Measurements from ENCODE around the gene SFT2D1. TPM values are rescaled to one million over a fixed set of nuclear protein-coding genes. Genes with fewer than 3 reads are reported as not detected.

SFT2D1 gene
- total and polyA plus RNA-seq, 9 of the 15 experiments (the other 6 are each of a cell fraction or from before 2014, with no cell fraction given): 54.4 to 140 (median 74.6) TPM

DNA sequence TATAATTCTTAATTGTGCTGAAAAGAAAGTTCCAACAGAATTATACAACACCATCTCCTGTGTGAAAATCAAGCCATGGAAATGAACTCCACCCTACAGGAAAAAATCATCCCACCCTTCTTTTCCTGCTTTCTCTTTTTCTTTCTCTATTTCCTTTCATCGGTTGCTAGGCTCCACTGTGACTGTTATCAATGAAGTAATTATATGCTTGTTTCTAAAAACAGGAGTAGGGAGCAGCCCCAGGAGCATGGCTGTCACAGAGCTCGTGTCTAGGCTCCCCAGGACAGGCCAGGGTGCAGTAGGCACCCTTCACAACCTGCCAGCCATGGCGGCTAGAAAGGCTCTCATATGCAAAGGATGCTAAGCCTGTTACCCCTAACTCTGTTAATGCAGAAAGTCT is 27.4 kb upstream of the SFT2D1 start:
- no TSS peak for BruUV-seq (replicated peaks)
- FAIRE-seq: no peak

More for the DNA sequence above, 27.4 kb upstream of the SFT2D1 start:
- DNase-seq (ENCODE audit: extremely low read depth in 1 of 4, low spot score in 3 of 4): no peak
- Histone ChIP-seq H3K4me2 (ENCODE audit: insufficient read depth, low read length) (no peak overlapping the region), H3K9ac (ENCODE audit: insufficient read depth in 1 of 2, low read depth in 2 of 2, low read length in 2 of 2) (no peak overlapping the region), H2AFZ (ENCODE audit: low read depth, low read length) (no peak overlapping the region), H3K36me3 (ENCODE audit: control insufficient read depth, insufficient read depth, low read length) (peaks cover 32% of the 10 kb centered on the region; the same call in 2 of the 3 replicates), H3K79me2 (ENCODE audit: control insufficient read depth, insufficient read depth, low read length) (peaks cover 12% of the 10 kb centered on the region; the same call in 1 of the 3 replicates), H3K4me3 (no peak overlapping the region), H3K4me1 (replicated peaks in 1 of 2; ENCODE audit: control insufficient read depth in 2 of 2, insufficient read depth in 2 of 2, low read length in 2 of 2) (no peaks in the 10 kb centered on the region), H3K27ac (ENCODE audit: extremely low read depth, low read depth, low read length) (no peak overlapping the region), H4K20me1 (replicated peaks; ENCODE audit: control insufficient read depth, insufficient read depth, low read length) (no peaks in the 10 kb centered on the region), H3K27me3 (ENCODE audit: control insufficient read depth in 2 of 2, insufficient read depth in 2 of 2, low read length in 2 of 2) (no peaks in the 10 kb centered on the region), H3K9me3 (replicated peaks; ENCODE audit: control insufficient read depth, insufficient read depth, low read depth, low read length) (no peaks in the 10 kb centered on the region), H3K9me1 (ENCODE audit: control insufficient read depth, insufficient read depth, low read length) (no peaks in the 10 kb centered on the region)
- ChIA-PET CTCF (ENCODE audit: low intra/inter-chr PET ratio) (no interaction called here), POLR2A (no interaction called here)
- 80% methylated on average over 3 of the region's 3 CpGs for WGBS (ENCODE audit: insufficient coverage, low coverage, missing lambda C conversion rate)
- no peak for TF ChIP-seq NCOA6 (IDR thresholded peaks at IDR 0.05)
- no peak for TF ChIP-seq ZNF121 (CRISPR knock-in tag; conservative IDR thresholded peaks at IDR 0.05)
- TF ChIP-seq ZNF24 (IDR thresholded peaks at IDR 0.05): no peak
- no peak for TF ChIP-seq HNRNPK (IDR thresholded peaks at IDR 0.05; ENCODE audit: low read depth, low read length, poor library complexity, severe bottlenecking)
- TF ChIP-seq, protein P1, sequence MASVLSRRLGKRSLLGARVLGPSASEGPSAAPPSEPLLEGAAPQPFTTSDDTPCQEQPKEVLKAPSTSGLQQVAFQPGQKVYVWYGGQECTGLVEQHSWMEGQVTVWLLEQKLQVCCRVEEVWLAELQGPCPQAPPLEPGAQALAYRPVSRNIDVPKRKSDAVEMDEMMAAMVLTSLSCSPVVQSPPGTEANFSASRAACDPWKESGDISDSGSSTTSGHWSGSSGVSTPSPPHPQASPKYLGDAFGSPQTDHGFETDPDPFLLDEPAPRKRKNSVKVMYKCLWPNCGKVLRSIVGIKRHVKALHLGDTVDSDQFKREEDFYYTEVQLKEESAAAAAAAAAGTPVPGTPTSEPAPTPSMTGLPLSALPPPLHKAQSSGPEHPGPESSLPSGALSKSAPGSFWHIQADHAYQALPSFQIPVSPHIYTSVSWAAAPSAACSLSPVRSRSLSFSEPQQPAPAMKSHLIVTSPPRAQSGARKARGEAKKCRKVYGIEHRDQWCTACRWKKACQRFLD (CRISPR knock-in tag; IDR thresholded peaks at IDR 0.05): no peak
- TF ChIP-seq TGIF2 (CRISPR knock-in tag; IDR thresholded peaks at IDR 0.05): no peak
- no peak for TF ChIP-seq RBM39 (optimal IDR thresholded peaks at IDR 0.05; ENCODE audit: low read depth, low read length)
- TF ChIP-seq, protein P2, sequence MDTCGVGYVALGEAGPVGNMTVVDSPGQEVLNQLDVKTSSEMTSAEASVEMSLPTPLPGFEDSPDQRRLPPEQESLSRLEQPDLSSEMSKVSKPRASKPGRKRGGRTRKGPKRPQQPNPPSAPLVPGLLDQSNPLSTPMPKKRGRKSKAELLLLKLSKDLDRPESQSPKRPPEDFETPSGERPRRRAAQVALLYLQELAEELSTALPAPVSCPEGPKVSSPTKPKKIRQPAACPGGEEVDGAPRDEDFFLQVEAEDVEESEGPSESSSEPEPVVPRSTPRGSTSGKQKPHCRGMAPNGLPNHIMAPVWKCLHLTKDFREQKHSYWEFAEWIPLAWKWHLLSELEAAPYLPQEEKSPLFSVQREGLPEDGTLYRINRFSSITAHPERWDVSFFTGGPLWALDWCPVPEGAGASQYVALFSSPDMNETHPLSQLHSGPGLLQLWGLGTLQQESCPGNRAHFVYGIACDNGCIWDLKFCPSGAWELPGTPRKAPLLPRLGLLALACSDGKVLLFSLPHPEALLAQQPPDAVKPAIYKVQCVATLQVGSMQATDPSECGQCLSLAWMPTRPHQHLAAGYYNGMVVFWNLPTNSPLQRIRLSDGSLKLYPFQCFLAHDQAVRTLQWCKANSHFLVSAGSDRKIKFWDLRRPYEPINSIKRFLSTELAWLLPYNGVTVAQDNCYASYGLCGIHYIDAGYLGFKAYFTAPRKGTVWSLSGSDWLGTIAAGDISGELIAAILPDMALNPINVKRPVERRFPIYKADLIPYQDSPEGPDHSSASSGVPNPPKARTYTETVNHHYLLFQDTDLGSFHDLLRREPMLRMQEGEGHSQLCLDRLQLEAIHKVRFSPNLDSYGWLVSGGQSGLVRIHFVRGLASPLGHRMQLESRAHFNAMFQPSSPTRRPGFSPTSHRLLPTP (IDR thresholded peaks at IDR 0.05; ENCODE audit: borderline replicate concordance, extremely low read depth, insufficient read length): no peak
- TF ChIP-seq ZNF785 (CRISPR knock-in tag; IDR thresholded peaks at IDR 0.05): no peak
- no peak for TF ChIP-seq ZNF696 (CRISPR knock-in tag; conservative IDR thresholded peaks at IDR 0.05)
- no peak for TF ChIP-seq RAD21 (CRISPR knock-in tag; conservative IDR thresholded peaks at IDR 0.05 in 1 of 2, IDR thresholded peaks at IDR 0.05 in 1 of 2)
- TF ChIP-seq, protein P3, sequence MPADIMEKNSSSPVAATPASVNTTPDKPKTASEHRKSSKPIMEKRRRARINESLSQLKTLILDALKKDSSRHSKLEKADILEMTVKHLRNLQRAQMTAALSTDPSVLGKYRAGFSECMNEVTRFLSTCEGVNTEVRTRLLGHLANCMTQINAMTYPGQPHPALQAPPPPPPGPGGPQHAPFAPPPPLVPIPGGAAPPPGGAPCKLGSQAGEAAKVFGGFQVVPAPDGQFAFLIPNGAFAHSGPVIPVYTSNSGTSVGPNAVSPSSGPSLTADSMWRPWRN (IDR thresholded peaks at IDR 0.05; ENCODE audit: low read depth): no peak
- TF ChIP-seq, protein P4, sequence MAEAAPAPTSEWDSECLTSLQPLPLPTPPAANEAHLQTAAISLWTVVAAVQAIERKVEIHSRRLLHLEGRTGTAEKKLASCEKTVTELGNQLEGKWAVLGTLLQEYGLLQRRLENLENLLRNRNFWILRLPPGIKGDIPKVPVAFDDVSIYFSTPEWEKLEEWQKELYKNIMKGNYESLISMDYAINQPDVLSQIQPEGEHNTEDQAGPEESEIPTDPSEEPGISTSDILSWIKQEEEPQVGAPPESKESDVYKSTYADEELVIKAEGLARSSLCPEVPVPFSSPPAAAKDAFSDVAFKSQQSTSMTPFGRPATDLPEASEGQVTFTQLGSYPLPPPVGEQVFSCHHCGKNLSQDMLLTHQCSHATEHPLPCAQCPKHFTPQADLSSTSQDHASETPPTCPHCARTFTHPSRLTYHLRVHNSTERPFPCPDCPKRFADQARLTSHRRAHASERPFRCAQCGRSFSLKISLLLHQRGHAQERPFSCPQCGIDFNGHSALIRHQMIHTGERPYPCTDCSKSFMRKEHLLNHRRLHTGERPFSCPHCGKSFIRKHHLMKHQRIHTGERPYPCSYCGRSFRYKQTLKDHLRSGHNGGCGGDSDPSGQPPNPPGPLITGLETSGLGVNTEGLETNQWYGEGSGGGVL (CRISPR knock-in tag; IDR thresholded peaks at IDR 0.05): no peak
- no peak for TF ChIP-seq MCM2 (IDR thresholded peaks at IDR 0.05; ENCODE audit: low read depth)
- no peak for TF ChIP-seq ZNF436 (CRISPR knock-in tag; IDR thresholded peaks at IDR 0.05)
- in situ Hi-C loops (cut with MboI) (no loop called here), intact Hi-C loops (cut with micrococcal nuclease) (no loop called here)
- no peak for ATAC-seq
